Activated CD4-positive, alpha-beta T cell treated with anti-CD3 and anti-CD28 coated beads, Interleukin-2, amount 50 U/mL, for 1 hour (primary cell): Measurements from ENCODE around the gene MEF2C.

Experiments used
- DNase-seq: peaks from one replicate; pipeline ENCODE4 v3.0.0-alpha.2; 2020

Gene MEF2C

GRCh38 chr5:88686726-88687125 is 196.3 kb downstream of the MEF2C start:
- no peak for DNase-seq

- no peak for DNase-seq
Observed at GRCh38 chr5:88685591-88686541, 197.1 kb downstream of the MEF2C start.

GRCh38 chr5:88683506-88684135 is 199.4 kb downstream of the MEF2C start:
- DNase-seq: no peak

- no peak for DNase-seq
Observed at GRCh38 chr5:88682881-88683361, 200.1 kb downstream of the MEF2C start.

- no peak for DNase-seq
Observed at GRCh38 chr5:88682131-88682530, 200.9 kb downstream of the MEF2C start.

GRCh38 chr5:88681211-88681803 is 201.7 kb downstream of the MEF2C start:
- no peak for DNase-seq

GRCh38 chr5:88680253-88681132 is 202.5 kb downstream of the MEF2C start:
- peak; percentile 74 for DNase-seq

- DNase-seq: no peak
Observed at GRCh38 chr5:88679638-88680037, 203.3 kb downstream of the MEF2C start.

GRCh38 chr5:88678770-88679381 is 204.1 kb downstream of the MEF2C start:
- no peak for DNase-seq

- DNase-seq: no peak
Observed at GRCh38 chr5:88677943-88678769, 204.8 kb downstream of the MEF2C start.

- no peak for DNase-seq
Observed at GRCh38 chr5:88677376-88677895, 205.5 kb downstream of the MEF2C start.

GRCh38 chr5:88676637-88677375 is 206.2 kb downstream of the MEF2C start:
- no peak for DNase-seq

- DNase-seq: no peak
Observed at GRCh38 chr5:88675708-88676636, 207.0 kb downstream of the MEF2C start.

- no peak for DNase-seq
Observed at GRCh38 chr5:88675168-88675707, 207.7 kb downstream of the MEF2C start.

GRCh38 chr5:88674356-88675167 is 208.4 kb downstream of the MEF2C start:
- DNase-seq: no peak

GRCh38 chr5:88673253-88674105 is 209.5 kb downstream of the MEF2C start:
- no peak for DNase-seq
